ENCODE results near the gene GRIN1. TPM values are rescaled to one million over a fixed set of nuclear protein-coding genes. Genes with fewer than 3 reads are reported as not detected.

GRIN1 gene
- total and polyA plus RNA-seq, 2 of the 8 experiments (the other 6 are each of a cell fraction or from before 2014, with no cell fraction given), result 0.48 to 2.1 TPM

- Histone ChIP-seq H4K8ac (ENCODE audit: extremely low read depth, insufficient read depth, low read length) (no peak overlapping the region), H3K4me1 (replicated peaks in 1 of 4; ENCODE audit: control insufficient read depth in 3 of 4, insufficient read depth in 4 of 4, low read length in 3 of 4) (peaks cover 0 to 9% (median 0%) of the 10 kb centered on the region in 4 experiments; a peak in 1 of 7 replicates), H4K5ac (ENCODE audit: insufficient read length, low read depth, low read length) (no peak overlapping the region), H3K27me3 (replicated peaks in 1 of 4; ENCODE audit: control insufficient read depth in 3 of 4, extremely low read depth in 1 of 4, insufficient read depth in 3 of 4, low read length in 3 of 4) (peaks cover 0 to 17% (median 14%) of the 10 kb centered on the region in 4 experiments; a peak in 5 of 7 replicates), H3K79me1 (ENCODE audit: low read depth, low read length) (no peaks in the 10 kb centered on the region), H3K9ac (replicated peaks in 1 of 4; ENCODE audit: extremely low read depth in 1 of 4, low read depth in 3 of 4, low read length in 3 of 4) (no peak overlapping the region), H3K4me2 (ENCODE audit: insufficient read depth in 1 of 2, low read depth in 2 of 2, low read length in 2 of 2) (no peak overlapping the region), H2BK5ac (ENCODE audit: low read depth, low read length) (peak overlapping the region; percentile 28), H3K56ac (replicated peaks; ENCODE audit: insufficient read length, low read depth, low read length) (no peak overlapping the region), H3K23ac (ENCODE audit: insufficient read length) (no peak overlapping the region), H4K91ac (replicated peaks; ENCODE audit: insufficient read length, low read length) (no peak overlapping the region), H3K27ac (ENCODE audit: low read depth, low read length) (no peak overlapping the region), H3K23me2 (ENCODE audit: low read depth, low read length) (no peaks in the 10 kb centered on the region), H4K20me1 (replicated peaks in 1 of 2; ENCODE audit: control insufficient read depth in 1 of 2, insufficient read depth in 2 of 2, low read length in 2 of 2) (peaks cover 2 to 9% of the 10 kb centered on the region in 2 experiments), H2BK120ac (replicated peaks; ENCODE audit: low read depth, low read length) (no peak overlapping the region), H3K4me3 (ENCODE audit: extremely low read depth in 1 of 4, insufficient read depth in 2 of 4, low read depth in 3 of 4, low read length in 4 of 4) (no peak overlapping the region), H3K79me2 (ENCODE audit: control insufficient read depth in 1 of 2, insufficient read depth in 2 of 2, low read length in 2 of 2) (no peaks in the 10 kb centered on the region), H2BK12ac (ENCODE audit: low read depth, low read length) (peak overlapping the region; percentile 94; the same call in 1 of the 2 replicates), H2AFZ (ENCODE audit: low read length) (no peak overlapping the region), H3K36me3 (ENCODE audit: control insufficient read depth in 2 of 4, insufficient read depth in 4 of 4, low read length in 3 of 4) (no peaks in the 10 kb centered on the region), H3K9me3 (ENCODE audit: insufficient read depth in 2 of 2, low read depth in 1 of 2, low read length in 1 of 2) (no peaks in the 10 kb centered on the region), H2AK5ac (ENCODE audit: low read depth, low read length) (no peak overlapping the region; the same call in 1 of the 2 replicates), H3K4ac (replicated peaks; ENCODE audit: insufficient read length, low read depth, low read length) (peak overlapping the region; percentile 53), H3K14ac (ENCODE audit: insufficient read length) (no peak overlapping the region), H3K18ac (ENCODE audit: extremely low read depth, low read length) (no peak overlapping the region; the same call in 1 of the 2 replicates), H2BK15ac (ENCODE audit: low read length) (peak overlapping the region; percentile 21; the same call in 1 of the 2 replicates), H2BK20ac (ENCODE audit: low read length) (no peak overlapping the region)
- POLR2A ChIA-PET (ENCODE audit: partially characterized antibody), result interaction anchor here (0.9 to 1.3 kb wide), 2 partner anchors 9 to 76 kb away, joined by 3 to 7 read pairs; partner anchors contain the start of gene GRIN1
- DNase-seq (ENCODE audit: low read depth in 1 of 2, low spot score in 2 of 2), result no peak
- FAIRE-seq, result no peak
- CTCF ChIA-PET (ENCODE audit: partially characterized antibody), result interaction anchor here (0.9 to 1.4 kb wide), 6 partner anchors 16 to 118 kb away, joined by 3 read pairs; no protein-coding TSS in a partner anchor
- TF ChIP-seq KDM5A (IDR thresholded peaks at IDR 0.05; ENCODE audit: low read length) (no peak), CTBP2 (IDR thresholded peaks at IDR 0.05; ENCODE audit: borderline replicate concordance, insufficient read depth, insufficient read length, low read length) (no peak), SIX5 (IDR thresholded peaks at IDR 0.05; ENCODE audit: low read depth, low read length) (no peak), JUN (IDR thresholded peaks at IDR 0.05; ENCODE audit: low read depth, low read length) (no peak)
- 89% methylated on average over 24 of the region's 26 CpGs; no CpG with 5 or more reads in 1 of the 2 experiments for WGBS, 2 experiments (ENCODE audit: extremely low coverage in 1 of 2, insufficient coverage in 1 of 2, insufficient read length in 1 of 2, insufficient replicate concordance in 2 of 2, low coverage in 1 of 2, low lambda C conversion rate in 2 of 2, missing lambda C conversion rate in 1 of 2)
These were observed 8.3 kb downstream of the GRIN1 start for GRCh38 chr9:137147091-137147792.

Measured in H1 (cell line).